HG02938 (cell line): ENCODE measurements around the gene AATF.

ENCODE experiments used
- ATAC-seq: cut with Tn5 transposase; IDR thresholded peaks from one replicate; pipeline ENCODE4 v1.9.1; 2021; ENCODE audit warnings: mild to moderate bottlenecking, moderate library complexity; ENCODE audit not compliant: unreplicated experiment

AATF gene

DNA sequence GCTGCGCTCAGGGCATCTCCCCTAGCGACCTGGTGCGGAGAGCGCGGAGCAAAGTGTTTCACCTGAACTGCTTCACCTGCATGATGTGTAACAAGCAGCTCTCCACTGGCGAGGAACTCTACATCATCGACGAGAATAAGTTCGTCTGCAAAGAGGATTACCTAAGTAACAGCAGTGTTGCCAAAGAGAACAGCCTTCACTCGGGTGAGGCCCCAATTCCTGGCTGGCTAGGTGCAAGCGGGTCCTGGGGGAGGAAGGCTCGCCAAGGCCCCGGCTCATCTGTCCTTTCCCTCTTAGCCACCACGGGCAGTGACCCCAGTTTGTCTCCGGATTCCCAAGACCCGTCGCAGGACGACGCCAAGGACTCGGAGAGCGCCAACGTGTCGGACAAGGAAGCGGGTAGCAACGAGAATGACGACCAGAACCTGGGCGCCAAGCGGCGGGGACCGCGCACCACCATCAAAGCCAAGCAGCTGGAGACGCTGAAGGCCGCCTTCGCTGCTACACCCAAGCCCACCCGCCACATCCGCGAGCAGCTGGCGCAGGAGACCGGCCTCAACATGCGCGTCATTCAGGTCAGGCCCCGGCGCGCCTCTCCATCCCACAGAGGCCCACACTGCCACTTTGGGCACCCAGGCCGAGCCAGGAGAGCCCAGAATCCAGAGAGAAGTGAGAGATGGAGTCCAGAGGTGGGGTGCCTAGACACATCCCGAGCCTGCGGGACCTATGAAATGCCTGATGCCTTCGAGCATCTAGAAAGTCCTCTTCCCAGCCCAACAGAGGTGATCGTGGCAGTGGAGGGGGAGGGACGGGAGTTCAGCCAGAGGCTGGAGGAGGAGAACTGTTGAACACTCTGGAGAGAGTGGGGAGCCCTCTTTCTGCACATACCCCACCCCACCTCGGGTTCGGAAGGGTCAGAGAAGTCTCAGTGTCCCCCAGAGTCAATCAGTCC lies 8.2 kb upstream of the AATF start:
- no peak for ATAC-seq

DNA sequence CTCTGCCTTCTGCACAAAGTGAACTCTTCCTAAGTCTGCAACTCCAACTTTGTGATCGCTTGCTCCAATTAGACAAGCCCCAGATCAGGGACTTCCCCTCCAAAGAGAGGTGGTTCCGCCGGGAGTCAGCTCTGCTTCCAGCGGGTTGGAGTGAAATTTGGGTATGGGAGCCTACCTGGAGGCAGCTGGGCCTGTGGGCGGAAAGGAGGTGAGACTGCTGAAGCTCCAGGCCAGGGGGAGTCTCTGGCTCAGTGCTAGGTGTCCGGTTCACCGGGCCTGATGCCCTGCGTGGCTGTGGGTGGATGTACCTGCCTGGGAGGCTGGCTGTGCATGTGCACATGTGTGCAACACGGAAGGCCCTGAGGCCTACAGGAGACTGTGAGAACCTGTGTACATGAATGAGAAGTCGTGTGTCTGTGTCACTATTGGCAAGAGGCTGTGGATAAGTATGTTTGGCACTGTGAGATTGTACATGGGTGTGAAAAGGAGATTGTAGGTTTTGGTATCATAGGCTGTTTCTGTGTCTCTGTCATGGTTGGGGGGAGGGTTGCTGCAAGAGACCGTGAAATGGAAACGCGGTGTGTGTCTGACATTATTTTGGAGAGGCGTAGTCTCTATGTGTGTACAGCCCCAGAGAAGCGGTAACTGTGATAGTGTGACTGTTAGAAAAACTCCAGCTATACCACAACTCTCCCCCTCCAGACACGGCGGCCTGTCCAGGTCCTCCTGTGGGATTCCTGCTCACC lies 7.3 kb upstream of the AATF start:
- no peak for ATAC-seq

DNA sequence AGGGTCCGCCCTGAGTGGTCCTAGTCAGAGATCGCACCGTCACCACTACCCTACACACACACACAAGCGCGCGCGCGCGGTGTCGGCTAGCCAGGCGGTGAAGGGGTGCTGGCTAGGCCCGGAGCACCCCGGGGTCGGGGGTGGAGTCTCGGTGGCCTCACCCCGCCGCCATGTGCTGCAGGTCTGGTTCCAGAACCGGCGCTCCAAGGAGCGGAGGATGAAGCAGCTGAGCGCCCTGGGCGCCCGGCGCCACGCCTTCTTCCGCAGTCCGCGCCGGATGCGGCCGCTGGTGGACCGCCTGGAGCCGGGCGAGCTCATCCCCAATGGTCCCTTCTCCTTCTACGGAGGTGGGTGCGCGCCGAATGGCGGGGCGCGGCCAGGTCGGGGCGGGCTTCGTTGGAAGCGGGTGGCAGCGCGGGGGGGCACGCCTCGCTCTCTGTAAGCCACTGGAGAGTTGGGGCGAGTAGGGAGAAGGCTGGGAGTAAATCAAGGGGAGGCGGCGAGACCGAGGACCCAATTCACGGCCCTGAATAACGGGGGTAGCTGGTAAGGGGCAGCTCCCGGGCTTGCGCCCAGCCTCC lies 6.6 kb upstream of the AATF start:
- no peak for ATAC-seq

DNA sequence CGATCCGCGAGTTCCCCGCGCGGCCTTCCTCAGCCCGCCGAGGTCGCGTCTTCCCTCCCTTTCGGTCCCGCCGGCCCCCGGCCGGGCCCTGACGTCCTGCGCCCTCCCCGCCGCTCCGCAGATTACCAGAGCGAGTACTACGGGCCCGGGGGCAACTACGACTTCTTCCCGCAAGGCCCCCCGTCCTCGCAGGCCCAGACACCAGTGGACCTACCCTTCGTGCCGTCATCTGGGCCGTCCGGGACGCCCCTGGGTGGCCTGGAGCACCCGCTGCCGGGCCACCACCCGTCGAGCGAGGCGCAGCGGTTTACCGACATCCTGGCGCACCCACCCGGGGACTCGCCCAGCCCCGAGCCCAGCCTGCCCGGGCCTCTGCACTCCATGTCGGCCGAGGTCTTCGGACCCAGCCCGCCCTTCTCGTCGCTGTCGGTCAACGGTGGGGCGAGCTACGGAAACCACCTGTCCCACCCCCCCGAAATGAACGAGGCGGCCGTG lies 6.1 kb upstream of the AATF start:
- no peak for ATAC-seq

DNA sequence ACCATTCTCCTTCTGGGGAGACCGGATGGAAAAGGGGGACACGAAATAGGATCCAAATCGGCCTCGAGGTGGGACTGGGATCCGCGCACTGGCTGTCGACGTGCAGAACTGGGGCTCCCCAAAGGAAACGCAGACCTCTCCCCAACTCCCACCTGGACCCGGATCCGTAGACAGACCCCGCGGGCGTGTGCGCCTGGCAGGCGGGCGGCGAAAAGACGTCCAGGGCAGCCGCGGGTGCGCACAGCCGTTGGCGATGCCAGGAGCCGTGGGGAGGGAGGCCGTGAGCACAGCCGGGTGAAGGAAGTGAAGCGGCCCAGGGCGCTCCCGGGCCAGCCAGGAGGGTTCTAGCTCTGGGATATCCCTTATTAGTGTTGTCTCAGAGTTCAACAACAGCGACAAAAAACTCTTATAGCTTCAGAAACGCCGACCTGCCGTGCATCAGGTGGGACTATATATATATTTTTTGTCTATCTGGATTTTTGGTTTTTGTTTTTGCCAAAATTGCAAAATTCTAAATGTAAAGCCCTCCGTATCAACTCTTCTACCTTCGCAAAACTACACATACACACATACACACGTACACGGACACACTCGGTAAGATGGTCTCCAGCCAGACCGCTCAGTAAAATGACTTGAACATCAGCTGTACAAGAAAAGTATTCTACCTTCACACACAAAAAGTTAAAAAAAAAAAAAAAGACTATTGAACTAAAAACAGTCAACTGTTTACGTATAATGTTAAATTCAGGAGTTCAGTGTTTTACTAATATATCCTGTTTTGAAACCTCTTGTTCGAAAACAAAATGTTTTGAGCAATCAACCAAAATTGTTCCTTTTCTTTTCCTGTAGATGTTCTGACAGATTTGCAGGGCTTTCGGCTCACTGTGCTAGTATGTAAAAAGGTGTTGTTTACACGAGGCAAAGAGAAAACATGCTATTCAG lies 5.2 kb upstream of the AATF start:
- no peak for ATAC-seq

DNA sequence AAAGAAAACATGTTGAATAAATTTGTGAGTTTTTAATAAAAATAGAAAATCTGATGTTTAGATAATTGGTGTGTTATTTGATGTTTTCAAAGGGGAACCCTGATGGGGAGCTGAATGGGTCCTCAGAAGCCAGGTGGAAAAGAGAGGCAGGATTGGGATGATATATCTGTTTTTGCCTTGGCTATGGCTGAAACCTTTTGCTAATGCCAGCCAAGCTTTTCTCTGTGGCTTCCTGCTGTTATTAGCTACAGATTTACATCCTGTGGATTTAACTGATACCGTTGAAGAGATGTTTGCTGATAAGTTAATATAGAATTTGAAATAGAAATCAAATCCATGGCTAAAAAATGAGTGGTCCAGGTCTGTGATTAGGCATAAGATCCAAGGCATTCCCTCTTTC lies 4.2 kb upstream of the AATF start:
- ATAC-seq: no peak

DNA sequence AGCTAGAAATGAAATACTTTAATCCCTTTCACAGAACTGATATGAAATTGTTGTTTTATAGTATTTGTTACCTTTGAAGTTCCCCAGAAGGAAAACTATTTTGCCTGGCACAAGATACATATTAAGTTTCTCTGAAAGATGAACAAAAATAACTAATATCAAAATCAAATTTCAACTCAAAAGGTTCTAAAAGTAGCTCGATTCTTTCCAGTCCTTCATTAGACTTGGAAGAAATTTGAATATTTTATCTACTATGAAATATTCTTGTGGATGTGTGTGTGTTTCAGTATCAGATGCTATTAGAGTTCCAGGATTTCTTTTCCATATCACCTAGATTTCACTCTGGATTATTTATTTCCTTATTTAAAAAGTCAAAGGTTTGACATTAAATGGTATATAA lies 3.6 kb upstream of the AATF start:
- ATAC-seq: no peak

DNA sequence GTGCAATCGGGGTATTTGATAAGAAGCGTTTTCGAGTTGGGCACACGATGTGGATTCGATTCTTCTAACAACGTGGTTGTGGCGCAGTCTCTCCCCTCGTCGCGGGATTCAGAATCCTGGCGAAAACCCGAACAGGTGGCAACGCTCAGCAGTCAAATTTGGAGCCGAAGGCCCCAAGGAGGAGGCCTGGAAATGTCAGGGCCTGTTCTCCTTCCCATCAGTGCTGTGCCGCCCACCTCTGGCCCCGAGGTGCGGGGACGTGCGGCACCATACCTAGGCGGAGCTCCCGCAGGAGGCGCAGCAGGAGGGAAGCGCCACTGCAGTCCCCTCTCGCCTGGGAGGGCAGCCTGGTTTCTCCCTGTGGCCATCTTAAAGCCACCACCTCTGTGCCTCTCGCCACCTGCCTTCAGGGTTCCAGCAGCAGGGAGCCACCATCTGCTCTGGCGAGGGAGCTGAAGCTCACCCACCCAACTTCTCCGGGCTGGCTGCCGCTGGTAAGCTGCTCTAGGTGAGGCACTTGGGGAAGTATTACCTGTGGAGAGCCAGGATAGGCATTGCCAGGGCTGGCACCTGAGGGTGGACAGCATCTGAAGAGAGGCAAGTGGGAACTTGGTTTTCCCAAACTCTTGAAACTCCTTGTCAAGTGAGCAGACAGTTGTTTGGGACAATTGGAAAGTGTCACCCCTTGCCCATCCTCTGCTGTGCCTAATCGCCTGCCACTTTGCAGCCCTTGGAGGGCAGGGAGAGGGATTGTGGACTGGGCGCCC lies 2.6 kb upstream of the AATF start:
- no peak for ATAC-seq

DNA sequence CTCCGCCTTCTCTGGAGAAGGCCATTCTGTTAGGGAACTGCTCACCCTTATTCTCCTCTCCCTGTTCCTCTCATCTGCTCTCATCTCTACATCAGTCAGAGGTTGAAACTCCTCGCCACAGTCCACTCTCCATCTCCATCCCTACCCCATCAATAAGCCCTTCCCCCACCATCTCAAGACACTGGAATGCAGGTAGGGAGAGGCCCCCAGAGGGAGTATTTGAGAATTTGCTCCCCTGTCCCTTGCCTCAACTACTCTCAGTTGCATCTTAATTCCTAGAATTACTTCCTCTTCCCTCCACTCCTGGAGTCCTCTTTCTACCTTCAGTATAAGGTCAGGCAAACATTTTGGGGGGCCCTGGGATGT lies 2.0 kb upstream of the AATF start:
- ATAC-seq: no peak

DNA sequence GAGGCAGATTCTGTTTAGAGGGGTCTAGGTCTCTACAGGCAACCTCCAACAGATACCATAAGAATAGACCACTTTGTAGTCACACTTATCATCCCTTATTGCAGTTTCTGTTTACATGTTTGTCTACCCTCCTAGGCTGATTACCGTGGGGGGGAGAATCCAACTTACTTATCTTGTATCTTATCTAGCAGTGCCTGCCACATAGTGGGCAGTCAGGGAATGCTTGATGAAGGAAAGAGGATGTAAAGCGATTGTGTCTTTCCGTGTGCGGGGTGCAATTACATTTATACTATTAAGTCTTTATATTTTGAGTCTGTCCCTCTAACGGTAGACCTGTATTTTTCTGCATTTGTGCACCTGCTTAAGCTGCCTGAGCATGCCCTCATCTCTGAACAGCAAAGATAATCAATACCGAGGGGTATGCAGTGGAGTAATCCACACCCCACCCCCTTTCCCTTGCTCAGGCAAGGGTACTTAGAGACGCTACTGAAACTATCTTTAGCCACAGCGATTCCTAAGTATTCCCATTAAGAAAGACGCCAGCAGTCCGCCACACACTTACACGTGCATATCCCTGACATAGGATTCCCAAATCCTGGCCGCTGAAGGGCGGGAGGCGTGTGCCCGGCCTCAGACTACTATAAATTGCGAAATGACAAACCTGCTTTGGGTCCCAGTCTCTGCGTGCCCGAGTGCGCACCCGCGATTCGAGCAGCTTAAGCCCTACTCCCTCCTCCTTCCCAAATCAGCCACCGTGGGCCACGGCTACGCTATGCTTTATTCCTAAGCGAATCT lies 635 bp upstream of the AATF start:
- ATAC-seq: no peak

DNA sequence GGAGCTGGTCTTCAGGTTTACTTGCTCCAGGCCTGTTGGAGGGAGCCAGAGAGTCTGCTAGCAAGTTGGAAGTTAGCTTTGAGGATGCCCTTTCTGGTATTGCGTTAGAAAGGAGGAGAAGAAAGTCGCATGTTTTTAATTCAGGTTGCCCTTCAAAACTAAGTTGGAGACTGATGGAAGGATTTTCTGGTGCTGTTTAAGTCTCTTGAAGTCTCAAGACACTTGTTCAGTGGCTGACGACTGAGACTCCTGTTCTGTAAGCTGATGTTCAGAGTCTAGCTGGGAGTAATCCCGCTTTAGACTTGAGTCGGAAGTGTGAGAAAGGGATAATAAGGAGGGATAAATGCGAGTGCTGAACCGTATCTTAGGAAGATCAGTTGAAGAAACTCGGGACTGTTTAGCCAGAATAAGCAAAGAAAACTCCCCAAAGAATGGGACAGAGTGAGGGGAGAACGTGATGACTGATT lies 740 bp downstream of the AATF start:
- ATAC-seq: no peak

DNA sequence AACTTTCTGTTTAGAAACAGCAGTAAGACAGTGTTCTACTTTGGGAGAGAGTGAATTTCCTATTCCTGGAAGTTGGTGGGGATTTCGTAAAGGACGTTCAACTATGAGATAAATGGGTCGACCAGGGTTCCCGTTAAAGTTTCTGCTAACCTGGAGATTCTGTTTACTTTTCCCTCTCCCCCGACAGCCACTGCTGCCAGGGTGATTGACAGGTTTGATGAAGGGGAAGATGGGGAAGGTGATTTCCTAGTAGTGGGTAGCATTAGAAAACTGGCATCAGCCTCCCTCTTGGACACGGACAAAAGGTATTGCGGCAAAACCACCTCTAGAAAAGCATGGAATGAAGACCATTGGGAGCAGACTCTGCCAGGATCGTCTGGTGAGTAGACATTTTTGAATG lies 1.3 kb downstream of the AATF start:
- ATAC-seq: no peak

DNA sequence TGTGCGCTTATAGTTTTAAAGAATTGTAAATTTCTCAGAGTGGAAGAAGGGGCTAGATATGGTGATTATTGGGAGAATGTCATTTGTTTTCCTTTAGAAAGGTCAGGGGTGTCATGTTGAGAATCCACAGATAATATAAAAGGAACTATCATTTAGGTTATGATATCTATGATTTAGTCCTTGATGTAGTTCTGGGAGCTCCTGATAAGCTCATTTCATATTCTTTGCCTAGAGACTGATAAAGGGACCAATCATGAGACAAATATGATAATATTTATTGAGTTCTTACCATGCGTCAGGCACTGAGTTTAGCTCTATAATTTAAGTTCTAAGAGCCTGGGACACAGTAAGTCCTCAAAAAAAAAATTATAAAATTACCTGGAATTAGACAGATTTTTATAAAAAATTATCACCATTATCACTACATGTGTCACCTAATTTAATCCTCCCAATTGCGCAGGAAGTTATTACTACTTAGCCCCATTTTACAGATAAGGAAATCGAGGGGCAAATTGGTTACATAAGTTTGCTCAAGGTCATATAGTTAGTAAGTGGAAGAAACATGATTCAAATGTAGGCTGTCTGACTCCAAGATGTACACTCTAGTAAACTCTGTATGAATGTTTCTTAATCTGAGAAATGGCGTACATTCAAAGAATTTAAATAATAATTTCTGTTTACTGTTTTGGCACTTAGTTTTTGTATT lies 2.5 kb downstream of the AATF start:
- ATAC-seq: no peak

DNA sequence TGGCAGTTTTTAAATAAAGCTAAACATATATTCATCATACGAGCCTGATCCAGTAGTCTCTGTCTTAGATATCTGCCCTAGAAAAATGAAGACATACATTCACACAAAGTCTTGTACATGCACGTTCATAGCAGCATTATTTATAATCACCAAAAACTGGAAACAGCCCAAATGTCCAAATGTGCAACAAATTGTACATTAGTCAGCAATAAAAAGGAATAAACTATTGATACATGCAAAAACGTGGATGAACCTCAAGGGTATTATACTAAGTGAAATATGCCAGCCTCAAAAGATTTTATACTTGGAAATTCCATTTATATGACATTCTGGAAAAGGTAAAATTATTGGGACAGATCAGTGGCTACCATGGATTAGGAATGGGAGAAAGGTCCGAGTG lies 22.8 kb downstream of the AATF start:
- no peak for ATAC-seq

DNA sequence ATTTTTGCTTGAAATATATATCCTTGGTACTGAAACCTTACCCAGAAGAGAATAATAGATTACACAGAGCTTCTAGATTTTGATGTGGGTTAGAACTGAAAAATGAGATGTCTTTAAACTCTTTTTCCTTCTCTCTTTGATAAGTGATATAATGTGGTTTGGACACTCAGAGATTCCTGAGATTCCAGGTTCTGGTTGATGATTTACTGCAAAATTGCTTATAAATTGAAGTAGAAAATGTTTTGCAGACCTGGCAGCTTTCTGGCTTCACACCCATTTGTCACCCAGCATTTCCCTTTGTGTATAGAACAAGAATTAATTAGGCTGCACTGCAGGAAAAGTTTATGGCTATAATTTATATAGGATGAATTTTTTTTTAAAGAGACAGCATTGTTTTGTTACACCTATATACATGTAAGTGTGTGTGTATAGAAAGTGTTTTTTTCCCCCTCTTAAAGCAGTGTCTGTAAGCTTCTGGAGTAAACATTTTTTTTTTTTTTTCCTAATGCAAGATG lies 23.5 kb downstream of the AATF start:
- ATAC-seq: no peak

DNA sequence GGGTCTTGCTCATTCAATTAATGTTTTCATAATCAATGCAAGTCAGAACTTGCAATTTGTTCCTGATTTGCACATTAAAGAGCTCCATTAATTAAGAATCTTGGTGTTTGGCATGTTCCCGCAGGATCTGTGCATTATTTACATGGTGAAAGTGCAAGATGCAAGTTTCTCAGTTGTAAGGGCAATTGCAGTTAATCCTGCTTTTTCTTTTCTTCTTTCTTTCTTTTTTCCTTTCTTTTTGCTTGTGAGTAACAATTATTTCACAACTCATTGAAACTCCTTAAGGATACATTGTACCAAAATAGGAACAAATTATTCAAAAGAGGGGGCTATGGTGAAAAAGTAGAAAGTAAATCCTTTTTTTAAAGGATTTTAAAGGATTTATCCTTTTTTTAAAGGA lies 24.2 kb downstream of the AATF start:
- no peak for ATAC-seq

DNA sequence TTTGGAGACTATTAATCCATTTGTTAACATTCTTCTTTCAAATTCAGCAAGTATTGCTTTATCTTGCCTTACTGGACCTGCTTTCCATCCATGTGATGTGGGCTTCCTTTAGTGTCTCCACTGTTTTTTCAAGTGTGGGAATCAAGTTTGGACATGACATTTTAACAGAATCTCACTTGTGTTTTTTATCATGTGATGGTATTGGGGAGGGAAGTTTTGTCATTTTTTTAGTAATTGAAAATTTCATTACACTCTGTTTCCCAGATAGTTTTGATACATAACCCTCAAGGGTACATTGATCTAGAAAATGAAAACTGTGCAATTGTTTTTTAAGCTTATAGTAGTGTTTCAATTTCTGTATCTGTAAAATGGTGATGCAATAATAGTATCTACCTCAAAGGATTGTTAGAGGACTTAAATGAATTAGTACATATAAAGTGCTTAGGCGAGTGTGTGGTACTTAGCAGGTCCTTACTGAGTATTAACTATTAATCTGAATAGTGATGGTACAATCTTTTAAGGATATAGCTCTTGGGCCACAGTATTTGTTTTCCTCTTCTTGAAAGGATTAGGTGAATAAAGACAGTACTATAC lies 27.3 kb downstream of the AATF start:
- ATAC-seq: no peak

DNA sequence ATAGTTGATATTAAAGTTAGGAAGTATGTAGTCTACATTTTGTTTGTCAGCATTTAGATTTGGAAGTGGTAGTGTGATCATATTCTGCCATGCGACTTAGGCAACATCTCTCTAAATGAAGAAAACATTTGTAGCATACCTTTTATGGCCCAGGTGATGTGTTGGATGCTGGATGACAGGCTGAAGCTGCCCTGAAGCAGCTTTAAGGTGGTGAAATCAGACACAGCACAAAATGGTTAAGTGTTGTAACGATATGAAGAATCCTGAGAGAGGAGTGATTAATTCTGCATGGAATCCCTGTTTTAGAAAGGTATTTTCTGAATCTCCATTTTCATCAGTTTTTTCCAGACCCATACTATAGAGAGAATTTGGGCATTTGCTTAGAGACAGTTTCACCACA lies 28.3 kb downstream of the AATF start:
- no peak for ATAC-seq
